Liver (tissue), 4 donors: ENCODE measurements around the gene ARHGAP40. TPM values are rescaled to one million over a fixed set of nuclear protein-coding genes. Genes with fewer than 3 reads are reported as not detected.

ENCODE experiments used
- polyA plus RNA-seq, 2 donors: library from polyadenylated mRNA; stranded (reverse) in 1 of 2; unstranded in 1 of 2; fragments of 200-250 nt in 1 of 2; fragments of >200 nt in 1 of 2; fragmentation: Nextera tagmentation in 1 of 2; extraction: Ambion mirVana in 1 of 2; gene quantifications; one replicate each; pipeline versions ENCODE4 v1.2.1 to v1.2.3, GENCODE V29; 2013 to 2015
- total RNA-seq, 2 donors: library from RNA; depleted of rRNA; stranded (reverse); fragments of >200 nt; gene quantifications; one replicate each; pipeline ENCODE4 v1.2.3, GENCODE V29; 2014
- donor health status: healthy.
- donor health status: healthy.
- donor health status: healthy.

ARHGAP40 gene
- total and polyA plus RNA-seq, 4 donors = 0.08 TPM; not detected in 3

Other genes starting within 250 kb of the ARHGAP40 start
- 1 to 10 TPM; 6.3 to 9.2 TPM for gene SNHG17, start 166.5 kb upstream of the ARHGAP40 start, total RNA-seq
- 10 to 100 TPM; 18.9 to 24.6 TPM for gene SNHG17, start 166.5 kb upstream of the ARHGAP40 start, polyA plus RNA-seq
- gene RALGAPB, start 129.0 kb upstream of the ARHGAP40 start, total RNA-seq = 10 to 100 TPM; 14.4 to 19.7 TPM
- 1 to 10 TPM; 4.3 to 4.5 TPM for gene RALGAPB, start 129.0 kb upstream of the ARHGAP40 start, polyA plus RNA-seq
- not detected for gene ADIG, start 20.6 kb upstream of the ARHGAP40 start, total RNA-seq
- not detected for gene ADIG, start 20.6 kb upstream of the ARHGAP40 start, polyA plus RNA-seq
- gene SLC32A1, start 122.7 kb downstream of the ARHGAP40 start, total RNA-seq = not detected
- not detected for gene SLC32A1, start 122.7 kb downstream of the ARHGAP40 start, polyA plus RNA-seq
- 1 to 10 TPM; 5.0 to 5.4 TPM for gene ACTR5, start 146.7 kb downstream of the ARHGAP40 start, total RNA-seq
- 1 to 10 TPM; 1.9 to 2.9 TPM for gene ACTR5, start 146.7 kb downstream of the ARHGAP40 start, polyA plus RNA-seq
- gene PPP1R16B, start 203.9 kb downstream of the ARHGAP40 start, total RNA-seq = 1 to 10 TPM in 1 of 2 donors, under 1 TPM in 1; 0.84 to 5.7 TPM
- gene PPP1R16B, start 203.9 kb downstream of the ARHGAP40 start, polyA plus RNA-seq = 1 to 10 TPM in 1 of 2 donors, under 1 TPM in 1; 0.97 to 1.4 TPM